SU-DHL-6 (cell line): Measurements from ENCODE around the gene FAM167B.

Source experiments
- H2AFZ ChIP-seq: fragments of 200-600 bp; sonication (generic); 2 replicates; pipeline ENCODE4 v1.6.1; 2014; ENCODE audit warnings: low read depth, mild to moderate bottlenecking, moderate library complexity, mixed read lengths, antibody characterized with exemption, low read length; ENCODE audit not compliant: severe bottlenecking
- H3F3A ChIP-seq: fragments of 200-600 bp; shearing (Covaris generic); 2 replicates; pipeline ENCODE4 v1.6.0; 2016; ENCODE audit warnings: antibody characterized with exemption, mild to moderate bottlenecking; ENCODE audit not compliant: insufficient read depth
- H3K27ac ChIP-seq: fragments of 200-600 bp; sonication (generic); 2 replicates; pipeline ENCODE4 v1.5.1; 2016; ENCODE audit warnings: low read depth, mild to moderate bottlenecking, low read length, moderate library complexity, mixed read lengths
- H3K27me3 ChIP-seq: fragments of 200-600 bp; sonication (generic), shearing (Covaris generic); 2 replicates; pipeline ENCODE4 v1.6.0; 2014; ENCODE audit warnings: mild to moderate bottlenecking, low read length
- H3K36me3 ChIP-seq: fragments of 200-600 bp; sonication (generic); 2 replicates; pipeline ENCODE4 v1.6.1; 2014; ENCODE audit warnings: mild to moderate bottlenecking, low read length, mixed read lengths
- H3K4me2 ChIP-seq: fragments of 300-600, 200-600 bp; shearing (Covaris generic), sonication (generic); 2 replicates; pipeline ENCODE4 v1.6.0; 2014; ENCODE audit warnings: low read length, low read depth, mild to moderate bottlenecking; ENCODE audit not compliant: poor library complexity, severe bottlenecking
- H3K4me3 ChIP-seq: fragments of 200-600 bp; sonication (generic); 2 replicates; pipeline ENCODE4 v1.5.1; 2014; ENCODE audit warnings: antibody characterized with exemption, low read length, mild to moderate bottlenecking, mixed read lengths; ENCODE audit not compliant: insufficient read depth, poor library complexity, severe bottlenecking
- H3K79me2 ChIP-seq: fragments of 200-600 bp; sonication (generic); 2 replicates; pipeline ENCODE4 v1.6.1; 2014; ENCODE audit warnings: mild to moderate bottlenecking, low read length, moderate library complexity; ENCODE audit not compliant: insufficient read depth
- H3K9ac ChIP-seq: fragments of 200-600 bp; sonication (generic); 2 replicates; pipeline ENCODE4 v1.7.0; 2014; ENCODE audit warnings: mild to moderate bottlenecking, low read length
- H3K9me2 ChIP-seq: fragments of 200-600 bp; sonication (generic); replicated peaks from 2 replicates; pipeline ENCODE4 v1.6.1; 2014; ENCODE audit warnings: low read length; ENCODE audit not compliant: insufficient read depth
- H3K9me3 ChIP-seq: fragments of 200-600 bp; sonication (generic); 2 replicates; pipeline ENCODE4 v1.6.1; 2014; ENCODE audit warnings: low read length, mixed read lengths; ENCODE audit not compliant: insufficient read depth
- H4K20me1 ChIP-seq: fragments of 200-600 bp; sonication (generic); 2 replicates; pipeline ENCODE4 v1.6.1; 2014; ENCODE audit warnings: low read depth, mild to moderate bottlenecking, antibody characterized with exemption, low read length, moderate library complexity, mixed read lengths
- EZH2phosphoT487 ChIP-seq: fragments of 200-600 bp; sonication (generic), shearing (Covaris generic); conservative IDR thresholded peaks from 2 replicates; pipeline ENCODE4 v1.6.1; 2018; ENCODE audit warnings: mild to moderate bottlenecking, antibody characterized with exemption, low read length, moderate library complexity, mixed read lengths
- TF ChIP-seq, protein P1 (sequence below): fragments of 200-600 bp; sonication (generic); IDR thresholded peaks from one replicate; pipeline ENCODE4 v1.5.1; 2017; ENCODE audit warnings: antibody characterized with exemption, mild to moderate bottlenecking, low read length, moderate library complexity; ENCODE audit not compliant: insufficient read depth, poor library complexity, severe bottlenecking

The FAM167B gene

DNA sequence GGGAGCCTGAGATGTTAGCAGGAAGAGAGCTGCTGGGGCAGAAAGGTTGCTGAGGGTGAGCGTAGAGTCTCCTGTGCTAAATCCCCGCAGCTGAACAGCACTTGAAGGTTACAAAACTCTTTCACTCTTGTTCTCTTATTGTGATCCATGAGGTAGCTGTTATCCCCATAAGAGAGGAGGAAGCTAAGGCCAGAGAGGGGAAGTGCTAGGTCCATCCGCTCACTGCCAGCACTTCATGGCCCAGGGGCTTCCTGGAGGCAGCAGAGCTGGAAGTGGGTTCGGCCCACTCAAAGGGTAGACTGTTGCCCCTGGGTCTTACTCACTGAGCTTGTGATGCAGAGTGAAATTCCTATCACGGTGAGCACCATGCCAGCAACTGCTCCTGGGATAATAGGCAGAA, 30.5 kb upstream of the FAM167B start:
- no peaks in the 10 kb centered on the region for H3K79me2 ChIP-seq
- H3K9ac ChIP-seq = no peak overlapping the region
- H3K4me3 ChIP-seq = no peak overlapping the region
- no peaks in the 10 kb centered on the region for H3F3A ChIP-seq
- TF ChIP-seq, protein P1, sequence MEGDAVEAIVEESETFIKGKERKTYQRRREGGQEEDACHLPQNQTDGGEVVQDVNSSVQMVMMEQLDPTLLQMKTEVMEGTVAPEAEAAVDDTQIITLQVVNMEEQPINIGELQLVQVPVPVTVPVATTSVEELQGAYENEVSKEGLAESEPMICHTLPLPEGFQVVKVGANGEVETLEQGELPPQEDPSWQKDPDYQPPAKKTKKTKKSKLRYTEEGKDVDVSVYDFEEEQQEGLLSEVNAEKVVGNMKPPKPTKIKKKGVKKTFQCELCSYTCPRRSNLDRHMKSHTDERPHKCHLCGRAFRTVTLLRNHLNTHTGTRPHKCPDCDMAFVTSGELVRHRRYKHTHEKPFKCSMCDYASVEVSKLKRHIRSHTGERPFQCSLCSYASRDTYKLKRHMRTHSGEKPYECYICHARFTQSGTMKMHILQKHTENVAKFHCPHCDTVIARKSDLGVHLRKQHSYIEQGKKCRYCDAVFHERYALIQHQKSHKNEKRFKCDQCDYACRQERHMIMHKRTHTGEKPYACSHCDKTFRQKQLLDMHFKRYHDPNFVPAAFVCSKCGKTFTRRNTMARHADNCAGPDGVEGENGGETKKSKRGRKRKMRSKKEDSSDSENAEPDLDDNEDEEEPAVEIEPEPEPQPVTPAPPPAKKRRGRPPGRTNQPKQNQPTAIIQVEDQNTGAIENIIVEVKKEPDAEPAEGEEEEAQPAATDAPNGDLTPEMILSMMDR = no peak
- no peak for TF ChIP-seq EZH2phosphoT487
- H2AFZ ChIP-seq = no peak overlapping the region
- H3K4me2 ChIP-seq = no peak overlapping the region
- H3K9me3 ChIP-seq = no peaks in the 10 kb centered on the region
- H4K20me1 ChIP-seq = no peaks in the 10 kb centered on the region
- no peaks in the 10 kb centered on the region for H3K36me3 ChIP-seq
- no peak overlapping the region for H3K27ac ChIP-seq
- no peaks in the 10 kb centered on the region for H3K27me3 ChIP-seq
- H3K9me2 ChIP-seq = no peaks in the 10 kb centered on the region

DNA sequence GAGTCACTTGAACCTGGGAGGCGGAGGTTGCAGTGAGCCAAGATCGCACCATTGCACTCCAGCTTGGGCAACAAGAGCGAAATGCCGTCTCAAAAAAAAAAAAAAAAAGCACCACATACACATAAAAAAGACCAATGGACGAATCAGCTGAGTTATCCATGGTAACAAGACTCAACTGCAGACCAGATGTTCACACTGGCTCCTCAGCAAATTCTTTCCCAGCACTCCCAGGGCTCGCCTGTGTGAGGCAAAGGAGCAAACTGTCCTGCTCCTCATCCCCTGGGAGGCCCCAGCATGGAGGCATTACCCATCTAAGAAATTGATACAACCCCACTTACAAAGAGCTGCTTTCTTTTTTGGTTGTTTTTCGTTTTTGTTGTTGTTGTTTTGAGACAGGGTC, 28.0 kb upstream of the FAM167B start:
- no peaks in the 10 kb centered on the region for H3F3A ChIP-seq
- TF ChIP-seq, protein P1 = no peak
- TF ChIP-seq EZH2phosphoT487 = no peak
- no peak overlapping the region for H2AFZ ChIP-seq
- H3K4me2 ChIP-seq = no peak overlapping the region
- H4K20me1 ChIP-seq = no peaks in the 10 kb centered on the region
- H3K36me3 ChIP-seq = no peaks in the 10 kb centered on the region
- no peaks in the 10 kb centered on the region for H3K27me3 ChIP-seq
- H3K79me2 ChIP-seq = peaks cover 18% of the 10 kb centered on the region
- H3K27ac ChIP-seq = no peak overlapping the region
- no peak overlapping the region for H3K9ac ChIP-seq
- no peaks in the 10 kb centered on the region for H3K9me3 ChIP-seq
- no peak overlapping the region for H3K4me3 ChIP-seq
- no peaks in the 10 kb centered on the region for H3K9me2 ChIP-seq

DNA sequence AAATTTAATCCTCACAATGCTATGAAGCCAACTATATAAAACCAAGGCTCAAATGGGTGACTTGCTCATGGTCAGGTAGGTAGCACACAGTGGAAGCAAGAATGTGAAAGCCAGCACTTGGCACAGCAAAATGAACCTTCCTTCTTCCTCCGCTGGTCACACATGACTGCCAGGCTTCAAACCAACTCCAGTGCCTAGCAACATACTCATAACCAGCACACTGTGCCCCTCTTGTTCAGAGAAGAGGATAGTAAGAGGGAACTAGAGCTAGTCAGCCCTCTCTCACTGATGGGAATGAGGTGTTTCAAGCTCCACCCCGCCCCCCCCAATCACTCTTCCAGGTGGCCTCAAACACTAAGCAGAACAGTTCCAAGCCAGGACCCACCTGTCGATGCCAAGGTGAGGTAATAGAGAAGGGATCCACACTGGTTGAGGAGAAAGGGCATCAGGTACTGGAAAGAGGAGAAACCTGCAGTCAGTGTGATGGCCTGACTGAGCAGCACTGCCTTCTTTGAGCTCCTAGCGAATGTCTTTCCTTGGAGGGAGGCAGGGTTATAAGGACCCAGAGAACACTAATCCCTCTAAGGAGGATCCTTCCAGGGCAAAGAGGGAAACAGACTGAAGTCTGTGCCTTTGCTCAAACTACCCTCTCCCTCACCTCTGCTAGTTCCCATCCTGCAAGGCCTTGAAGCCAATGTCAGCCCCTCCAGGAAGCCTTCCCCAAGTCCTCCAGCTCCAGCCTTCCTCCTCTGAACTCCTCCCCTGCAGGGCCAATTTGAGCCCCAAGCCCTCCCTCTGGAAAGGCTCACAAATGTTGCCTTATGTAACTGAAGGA, 26.1 kb upstream of the FAM167B start:
- no peak for TF ChIP-seq EZH2phosphoT487
- TF ChIP-seq, protein P1 = no peak
- Histone ChIP-seq H3K4me2 (peak overlapping the region; percentile 98), H3K27me3 (no peaks in the 10 kb centered on the region), H4K20me1 (no peaks in the 10 kb centered on the region), H3K27ac (no peak overlapping the region), H3K79me2 (peaks cover 22% of the 10 kb centered on the region), H3K4me3 (peak overlapping the region; percentile 99), H3K9me3 (no peaks in the 10 kb centered on the region), H3F3A (no peaks in the 10 kb centered on the region), H3K9ac (peak overlapping the region; percentile 94), H3K9me2 (no peaks in the 10 kb centered on the region), H2AFZ (no peak overlapping the region), H3K36me3 (no peaks in the 10 kb centered on the region)
